Spleen (tissue), 11 donors: ENCODE measurements around the gene UROC1. TPM values are rescaled to one million over a fixed set of nuclear protein-coding genes. Genes with fewer than 3 reads are reported as not detected.
A peak's percentile ranks its signal among the peaks of the same experiment; 100 is the strongest.

Source experiments
- DNase-seq: peaks from one replicate; pipeline ENCODE4 v3.0.0-alpha.2; 2020
- H3K27ac ChIP-seq, 8 donors: fragments of 200-600 bp; sonication (generic) in 7 of 8; 1 replicate in 4 of 8; 2 replicates in 4 of 8; pipeline versions ENCODE4 v1.5.0 to v1.8.0; 2016 to 2021; ENCODE audit warnings: inconsistent platforms in 4 of 8, mild to moderate bottlenecking in 4 of 8, moderate library complexity in 1 of 8
- H3K27me3 ChIP-seq, 7 donors: fragments of 200-600 bp; sonication (generic) in 6 of 7; replicated peaks in 1 of 7; 1 replicate in 4 of 7; 2 replicates in 3 of 7; pipeline versions ENCODE4 v1.5.0 to v1.8.0; 2016 to 2021; ENCODE audit warnings: inconsistent platforms in 3 of 7, mild to moderate bottlenecking in 1 of 7
- H3K36me3 ChIP-seq, 6 donors: fragments of 200-600 bp; sonication (generic) in 5 of 6; 1 replicate in 4 of 6; 2 replicates in 2 of 6; pipeline versions ENCODE4 v1.5.0 to v1.8.0; 2016 to 2021; ENCODE audit warnings: inconsistent platforms in 2 of 6
- H3K4me1 ChIP-seq, 6 donors: fragments of 200-600 bp; sonication (generic) in 5 of 6; 1 replicate in 3 of 6; 2 replicates in 3 of 6; pipeline versions ENCODE4 v1.5.0 to v1.8.0; 2016 to 2021; ENCODE audit warnings: inconsistent platforms in 3 of 6
- H3K4me3 ChIP-seq, 8 donors: fragments of 200-600 bp; sonication (generic) in 7 of 8; 1 replicate in 4 of 8; 2 replicates in 4 of 8; pipeline versions ENCODE4 v1.5.0 to v1.8.0; 2016 to 2021; ENCODE audit warnings: inconsistent platforms in 4 of 8, mild to moderate bottlenecking in 4 of 8, moderate library complexity in 2 of 8
- H3K9me3 ChIP-seq, 8 donors: fragments of 200-600 bp; sonication (generic) in 7 of 8; 1 replicate in 4 of 8; 2 replicates in 4 of 8; pipeline versions ENCODE4 v1.5.0 to v1.8.0; 2016 to 2021; ENCODE audit warnings: inconsistent platforms in 4 of 8
- CTCF ChIP-seq, 11 experiments: fragments of 200-600 bp in 7 of 11; fragments of 450-650 bp in 4 of 11; sonication (generic) in 4 of 11; IDR thresholded peaks in 8 of 11; conservative IDR thresholded peaks in 3 of 11; 1 replicate in 7 of 11; 2 replicates in 4 of 11; pipeline versions ENCODE4 v1.4.0 to v1.8.0; 2016 to 2021; ENCODE audit warnings: antibody characterized with exemption in 11 of 11, inconsistent platforms in 4 of 11, mild to moderate bottlenecking in 1 of 11
- POLR2A ChIP-seq, 3 donors: fragments of 450-650 bp; IDR thresholded peaks; one replicate each; pipeline ENCODE4 v1.5.1; 2017; ENCODE audit warnings: antibody characterized with exemption in 3 of 3, mild to moderate bottlenecking in 1 of 3
- POLR2AphosphoS5 ChIP-seq, 3 donors: sonication (generic); formaldehyde crosslinking; IDR thresholded peaks; one replicate each; pipeline ENCODE4 v1.5.1; 2017; ENCODE audit warnings: antibody characterized with exemption in 3 of 3
- WGBS, 5 donors: extraction: QIAGEN DNeasy Blood & Tissue Kit in 3 of 5; methylation state at CpG; one replicate each; pipeline versions ENCODE4 v1.1.5 to v1.1.7; 2013 to 2018; 5-methylcytosine and 5-hydroxymethylcytosine counted together
- intact Hi-C: fragments of 100-400 bp; cut with DNase I; formaldehyde crosslinking; loops from one replicate; pipeline ENCODE4 v1.15.0; 2023; ENCODE audit warnings: low total_unique reads
- polyA plus RNA-seq, 3 donors: library from polyadenylated mRNA; stranded (reverse); fragments of 200-250 nt; gene quantifications; one replicate each; pipeline ENCODE4 v1.2.1, GENCODE V29; 2013
- total RNA-seq, 7 donors: library from RNA; depleted of rRNA in 3 of 7; stranded (reverse); fragments of >200 nt in 3 of 7; fragmentation: NEBNext Ultra II Directional in 4 of 7; extraction: Animal tissue kit (Norgen Biotek cat#: 25700) in 4 of 7; gene quantifications; one replicate each; pipeline versions ENCODE4 v1.1.0 to v1.2.1, GENCODE V29; 2016 to 2021
- donor health status: healthy with polysubstance abuse.
- donor health status: DM: no; HTN: no; CAD: no; lungs with moderate emphysema.
- donor health status: DM: no; HTN: no; CAD: no.
- donor health status: Bipolar disorder and iron deficiency.
- donor health status: healthy.
- donor health status: DM: no; HTN: no; CAD: no.
- donor health status: DM: yes; HTN: yes; CAD: no.

UROC1 gene
- total and polyA plus RNA-seq, 10 donors = 0.02 to 0.16 (median 0.03) TPM; not detected in 6

GRCh38 chr3:126450744-126451143, 66.8 kb downstream of the UROC1 start:
- intact Hi-C loops = no loop called here

DNA sequence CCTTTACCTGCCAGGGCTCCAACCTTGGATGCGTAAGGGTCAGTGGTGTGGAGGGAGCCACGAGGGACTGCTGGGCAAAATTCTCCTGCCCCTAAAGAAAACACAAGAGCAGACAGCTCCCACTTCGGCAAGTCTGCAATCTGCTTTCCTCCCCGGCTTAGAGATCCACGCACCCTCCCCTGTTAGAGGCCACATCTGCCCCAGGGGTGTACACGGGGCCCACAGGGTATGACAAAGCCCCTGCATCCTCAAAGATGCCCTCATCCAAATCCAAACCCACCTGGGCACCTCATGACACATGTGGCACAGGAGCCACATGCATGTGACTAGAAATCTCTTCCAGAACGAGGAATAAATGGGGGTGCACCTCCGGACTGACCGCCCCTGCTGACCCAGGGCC, 67.4 kb downstream of the UROC1 start:
- Histone ChIP-seq H3K27me3 (no peaks in the 10 kb centered on the region), H3K9me3 (no peaks in the 10 kb centered on the region), H3K27ac (no peak overlapping the region), H3K4me3 (no peak overlapping the region), H3K36me3 (peaks cover 0 to 100% (median 52%) of the 10 kb centered on the region in 6 donors), H3K4me1 (peaks cover 0 to 8% (median 0%) of the 10 kb centered on the region in 6 donors)
- intact Hi-C loops = no loop called here
- WGBS, 5 donors = 73 to 84% (median 82%) methylated on average over 9 of the region's 9 CpGs
- no peak for TF ChIP-seq POLR2AphosphoS5 (IDR thresholded peaks at IDR 0.05)
- TF ChIP-seq CTCF (IDR thresholded peaks at IDR 0.05 in 8 of 11, conservative IDR thresholded peaks at IDR 0.05 in 3 of 11) = no peak
- no peak for TF ChIP-seq POLR2A (IDR thresholded peaks at IDR 0.05)
- DNase-seq = peak; percentile 40

More at GRCh38 chr3:126450744-126451143, 66.8 kb downstream of the UROC1 start:
- peak; percentile 34 for DNase-seq
- TF ChIP-seq POLR2A (IDR thresholded peaks at IDR 0.05) = no peak
- TF ChIP-seq CTCF (IDR thresholded peaks at IDR 0.05 in 8 of 11, conservative IDR thresholded peaks at IDR 0.05 in 3 of 11) = no peak
- TF ChIP-seq POLR2AphosphoS5 (IDR thresholded peaks at IDR 0.05) = peak in 1 of 3 donors; percentile 47
- no peak overlapping the region for H3K4me3 ChIP-seq
- peaks cover 0 to 100% (median 52%) of the 10 kb centered on the region in 6 donors for H3K36me3 ChIP-seq
- H3K27ac ChIP-seq = no peak overlapping the region
- 90 to 97% (median 94%) methylated on average over 3 of the region's 3 CpGs for WGBS, 5 donors
- H3K27me3 ChIP-seq = no peaks in the 10 kb centered on the region
- H3K9me3 ChIP-seq = no peaks in the 10 kb centered on the region
- H3K4me1 ChIP-seq = peaks cover 0 to 13% (median 0%) of the 10 kb centered on the region in 6 donors

DNA sequence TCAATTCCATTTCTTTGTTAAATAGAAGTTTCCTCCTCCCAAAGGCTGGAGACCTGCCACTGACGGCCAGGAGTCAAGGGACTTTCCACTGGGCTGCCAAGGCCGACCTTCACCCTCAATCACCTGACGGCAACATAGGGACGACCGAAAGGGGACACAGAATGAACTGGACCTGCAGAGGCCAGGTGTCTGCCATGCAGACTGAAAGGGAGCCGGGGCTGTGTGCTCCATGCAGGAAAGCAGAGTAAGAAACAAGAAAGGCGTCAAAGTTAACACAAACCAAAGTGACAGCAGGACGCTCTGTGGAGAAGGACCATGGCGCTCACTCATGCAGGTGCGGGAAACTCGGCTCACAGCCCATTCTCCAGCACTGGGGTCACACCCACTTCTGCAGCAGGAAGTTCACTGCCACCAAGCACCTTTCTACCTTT, 67.9 kb downstream of the UROC1 start:
- no peaks in the 10 kb centered on the region for H3K27me3 ChIP-seq
- intact Hi-C loops = no loop called here
- DNase-seq = peak; percentile 57
- TF ChIP-seq POLR2A (IDR thresholded peaks at IDR 0.05) (no peak), CTCF (IDR thresholded peaks at IDR 0.05 in 8 of 11, conservative IDR thresholded peaks at IDR 0.05 in 3 of 11) (no peak)
- WGBS, 5 donors = 75 to 89% (median 82%) methylated on average over 11 of the region's 11 CpGs
- H3K4me3 ChIP-seq = no peak overlapping the region
- H3K36me3 ChIP-seq = peaks cover 0 to 99% (median 50%) of the 10 kb centered on the region in 6 donors
- H3K27ac ChIP-seq = no peak overlapping the region
- H3K4me1 ChIP-seq = peaks cover 0 to 5% (median 1%) of the 10 kb centered on the region in 6 donors
- H3K9me3 ChIP-seq = no peaks in the 10 kb centered on the region

DNA sequence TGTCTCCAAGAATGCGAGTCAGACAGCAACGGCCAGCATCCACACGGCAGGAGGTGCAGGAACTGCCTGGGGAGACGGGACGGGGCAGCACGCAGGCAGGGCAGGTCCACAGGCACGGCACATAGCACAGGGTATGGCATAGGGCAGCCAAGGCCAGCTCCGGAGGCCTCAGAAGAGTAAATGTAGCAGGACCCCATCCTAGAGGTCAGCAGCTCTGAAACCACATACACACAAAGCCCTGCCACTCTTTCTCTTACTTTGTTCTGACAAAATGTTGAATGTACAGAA, 68.7 kb downstream of the UROC1 start:
- TF ChIP-seq POLR2AphosphoS5 (IDR thresholded peaks at IDR 0.05) (peak in 1 of 3 donors; percentile 48), CTCF (IDR thresholded peaks at IDR 0.05 in 8 of 11, conservative IDR thresholded peaks at IDR 0.05 in 3 of 11) (no peak), POLR2A (IDR thresholded peaks at IDR 0.05) (no peak)
- WGBS, 5 donors = 87 to 96% (median 94%) methylated on average over 8 of the region's 8 CpGs

More for the DNA sequence above, 68.7 kb downstream of the UROC1 start:
- H3K4me1 ChIP-seq = peaks cover 0 to 5% (median 0%) of the 10 kb centered on the region in 6 donors
- peaks cover 0 to 98% (median 47%) of the 10 kb centered on the region in 6 donors for H3K36me3 ChIP-seq
- DNase-seq = peak; percentile 69
- intact Hi-C loops = no loop called here
- H3K27me3 ChIP-seq = no peaks in the 10 kb centered on the region
- H3K27ac ChIP-seq = no peak overlapping the region
- no peaks in the 10 kb centered on the region for H3K9me3 ChIP-seq
- H3K4me3 ChIP-seq = no peak overlapping the region
